GM12801 (cell line): Measurements from ENCODE around the gene DCLK1.

Experiments used
- TF ChIP-seq, protein P1 (sequence below): IDR thresholded peaks from one replicate; pipeline ENCODE4 v1.5.1; 2011; ENCODE audit warnings: control low read depth; ENCODE audit not compliant: insufficient read length; ENCODE audit errors: extremely low read depth

Gene DCLK1

DNA sequence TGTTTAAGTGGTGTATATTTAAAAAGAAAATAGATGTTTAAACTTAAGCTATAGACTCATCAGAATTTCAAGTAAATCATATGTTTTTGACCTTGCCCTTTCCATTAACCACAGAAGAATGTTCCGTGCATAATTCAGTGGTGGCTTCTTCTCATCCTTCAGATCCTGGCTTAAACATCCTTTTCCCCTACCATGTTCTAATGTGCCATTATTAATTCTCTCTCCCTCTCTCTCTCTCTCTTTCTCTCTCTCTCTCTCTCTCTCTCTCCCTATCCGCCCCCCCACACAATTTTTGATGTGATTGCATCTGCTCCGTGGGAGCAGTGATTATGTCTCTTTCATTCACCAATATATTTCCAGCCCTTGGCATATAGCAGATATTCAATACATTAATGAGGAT is 116.4 kb downstream of the DCLK1 start:
- TF ChIP-seq, protein P1, sequence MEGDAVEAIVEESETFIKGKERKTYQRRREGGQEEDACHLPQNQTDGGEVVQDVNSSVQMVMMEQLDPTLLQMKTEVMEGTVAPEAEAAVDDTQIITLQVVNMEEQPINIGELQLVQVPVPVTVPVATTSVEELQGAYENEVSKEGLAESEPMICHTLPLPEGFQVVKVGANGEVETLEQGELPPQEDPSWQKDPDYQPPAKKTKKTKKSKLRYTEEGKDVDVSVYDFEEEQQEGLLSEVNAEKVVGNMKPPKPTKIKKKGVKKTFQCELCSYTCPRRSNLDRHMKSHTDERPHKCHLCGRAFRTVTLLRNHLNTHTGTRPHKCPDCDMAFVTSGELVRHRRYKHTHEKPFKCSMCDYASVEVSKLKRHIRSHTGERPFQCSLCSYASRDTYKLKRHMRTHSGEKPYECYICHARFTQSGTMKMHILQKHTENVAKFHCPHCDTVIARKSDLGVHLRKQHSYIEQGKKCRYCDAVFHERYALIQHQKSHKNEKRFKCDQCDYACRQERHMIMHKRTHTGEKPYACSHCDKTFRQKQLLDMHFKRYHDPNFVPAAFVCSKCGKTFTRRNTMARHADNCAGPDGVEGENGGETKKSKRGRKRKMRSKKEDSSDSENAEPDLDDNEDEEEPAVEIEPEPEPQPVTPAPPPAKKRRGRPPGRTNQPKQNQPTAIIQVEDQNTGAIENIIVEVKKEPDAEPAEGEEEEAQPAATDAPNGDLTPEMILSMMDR: no peak

DNA sequence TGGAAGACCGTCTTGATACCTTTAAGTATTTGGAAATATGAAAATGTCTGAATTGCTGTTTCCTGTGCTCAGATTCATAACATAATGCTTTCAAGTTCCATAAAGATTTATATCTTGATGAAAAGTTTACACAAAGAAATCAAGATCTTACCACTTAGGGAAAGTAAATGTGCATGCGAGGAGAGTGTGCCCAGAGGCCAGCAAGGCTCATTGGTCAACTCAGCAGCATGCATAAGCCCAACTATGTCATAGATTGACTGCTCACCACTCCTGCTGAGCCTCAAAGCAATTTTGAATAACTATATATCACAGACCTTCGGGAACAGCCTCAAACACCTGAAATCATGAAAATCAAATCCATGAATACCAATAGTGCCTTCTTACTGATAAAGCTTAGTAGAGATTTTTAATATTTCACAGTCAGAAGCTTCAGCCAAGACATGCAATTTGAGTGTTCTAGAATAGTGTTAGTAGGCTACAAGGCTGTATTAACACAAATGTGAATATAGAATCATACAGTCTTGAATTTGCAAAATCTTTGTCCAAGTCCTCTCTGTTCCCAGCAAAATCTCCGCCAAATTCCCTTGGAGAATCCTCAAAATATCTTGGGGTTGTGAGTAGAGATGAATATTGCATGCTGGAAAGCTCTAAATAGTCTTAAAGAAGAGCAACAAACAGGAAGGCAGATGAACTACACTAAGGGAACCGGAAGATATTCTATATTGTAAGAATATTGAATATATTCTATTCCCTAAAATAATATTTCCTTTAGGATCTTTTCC is 124.1 kb downstream of the DCLK1 start:
- TF ChIP-seq, protein P1: no peak

DNA sequence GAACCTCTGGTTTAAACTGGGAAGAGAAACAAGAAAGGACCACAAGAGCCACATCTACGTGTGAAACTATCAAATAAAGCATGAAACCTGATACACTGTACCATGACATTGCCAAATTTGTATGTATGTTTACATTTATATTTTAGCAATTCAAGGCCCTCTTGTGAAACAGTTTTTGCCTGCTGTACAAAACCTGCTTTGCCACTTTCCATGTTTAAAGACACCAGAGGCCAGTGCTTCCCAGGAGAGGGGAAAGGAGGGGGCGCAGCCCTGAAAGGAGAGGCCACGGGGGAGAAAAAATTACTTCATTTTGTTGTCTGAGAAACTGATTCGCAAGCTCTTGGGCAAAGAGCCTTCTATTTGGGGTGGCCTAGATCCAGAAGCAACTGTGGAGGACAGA is 124.8 kb downstream of the DCLK1 start:
- TF ChIP-seq, protein P1: no peak

DNA sequence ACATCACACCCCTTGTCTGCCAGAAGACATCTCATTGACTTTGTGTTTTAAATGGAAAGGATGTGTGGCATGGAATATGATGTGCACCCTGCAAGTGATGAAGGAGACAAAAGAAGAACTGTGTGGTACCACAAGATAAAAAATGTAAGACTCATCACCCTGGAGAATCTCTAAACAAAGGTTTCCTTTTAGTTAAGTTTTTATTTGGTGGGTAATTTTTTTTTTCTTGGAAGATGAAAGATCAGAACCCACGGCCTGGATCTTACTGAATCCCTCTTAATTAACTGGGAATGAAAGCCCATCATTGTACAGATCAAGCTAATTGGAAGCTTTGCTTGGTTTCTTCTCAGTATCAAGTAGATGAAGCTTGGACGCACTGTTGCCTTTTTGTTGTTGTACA is 129.6 kb downstream of the DCLK1 start:
- TF ChIP-seq, protein P1: no peak

DNA sequence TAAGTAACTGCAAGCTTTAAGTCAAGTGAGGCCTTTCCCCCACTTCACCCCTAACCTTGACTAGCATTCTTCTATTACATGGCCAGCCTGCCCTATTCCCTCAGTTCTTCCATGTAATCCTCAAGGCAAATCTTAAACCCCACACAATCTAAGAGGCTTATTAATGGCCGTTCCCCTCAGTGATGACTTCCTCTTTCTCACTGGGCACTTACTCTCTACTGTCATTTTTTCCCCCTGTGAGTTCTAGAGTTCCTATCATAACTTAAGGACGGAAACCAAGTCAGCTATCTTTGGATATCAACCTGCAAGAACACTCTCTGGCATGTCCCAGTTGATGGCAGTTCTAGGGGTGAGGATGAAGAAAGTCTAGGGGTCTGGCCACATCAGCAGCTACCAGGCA is 131.2 kb downstream of the DCLK1 start:
- TF ChIP-seq, protein P1: no peak

DNA sequence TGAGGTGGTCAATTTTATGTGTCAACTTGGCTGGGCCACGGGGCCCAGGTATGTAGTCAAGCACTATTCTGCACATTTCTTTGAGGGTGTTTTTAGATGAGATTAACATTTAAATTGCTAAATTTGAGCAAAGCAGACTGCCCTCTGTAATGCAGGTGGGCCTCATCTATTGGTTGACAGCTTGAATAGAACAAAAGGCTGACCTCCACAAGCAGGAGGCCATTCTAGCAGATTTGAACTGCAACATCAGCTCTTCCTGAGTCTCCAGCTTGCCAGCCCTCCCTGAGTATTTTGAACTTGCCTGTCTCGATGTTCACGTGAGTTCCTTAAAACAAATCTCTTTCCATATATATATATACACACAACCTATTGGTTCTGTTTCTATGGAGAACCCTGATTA is 134.8 kb downstream of the DCLK1 start:
- TF ChIP-seq, protein P1: no peak

DNA sequence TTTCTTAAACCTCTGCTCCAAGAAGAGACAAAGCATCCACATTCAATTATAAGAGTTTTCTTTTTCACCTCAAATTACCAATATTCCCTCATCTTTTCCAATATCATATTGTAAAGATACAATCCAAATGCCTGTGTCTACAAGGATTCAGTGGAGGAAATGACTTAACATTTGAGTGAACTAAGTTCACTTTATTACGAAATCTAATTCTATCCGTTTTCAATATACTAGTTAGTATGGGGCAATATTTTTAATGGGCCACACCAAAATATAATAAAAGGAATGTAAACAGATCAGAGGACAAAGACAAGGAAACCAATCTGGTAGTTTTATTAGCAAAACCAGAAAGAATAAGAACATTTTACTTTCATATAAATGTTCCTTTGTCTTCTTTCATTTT is 136.0 kb downstream of the DCLK1 start:
- TF ChIP-seq, protein P1: no peak
